ENCODE measurements around the gene KDM4C.

KDM4C gene

DNA sequence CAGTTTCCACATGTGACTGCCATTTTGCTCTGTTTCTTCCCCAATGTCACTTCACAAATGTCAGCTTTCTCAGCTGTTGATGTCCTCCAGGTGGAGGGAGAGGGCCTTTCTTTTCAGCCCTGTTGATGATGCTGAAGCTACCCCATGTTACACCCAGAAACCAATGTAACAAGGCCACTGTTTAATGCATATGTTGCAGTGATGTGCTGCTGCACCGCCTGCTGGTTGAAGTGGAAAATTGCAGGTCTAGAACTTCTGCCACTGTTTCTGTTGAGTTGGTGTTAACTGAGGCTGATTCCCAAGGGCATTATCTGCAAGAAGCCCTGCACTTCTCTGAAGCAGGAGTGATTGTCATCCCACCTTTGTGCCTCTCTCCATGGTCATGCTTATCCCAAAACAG lies 428.4 kb downstream of the KDM4C start:
- in situ Hi-C loops (cut with MboI; ENCODE audit: low sequenced_read_pairs): no loop called here

DNA sequence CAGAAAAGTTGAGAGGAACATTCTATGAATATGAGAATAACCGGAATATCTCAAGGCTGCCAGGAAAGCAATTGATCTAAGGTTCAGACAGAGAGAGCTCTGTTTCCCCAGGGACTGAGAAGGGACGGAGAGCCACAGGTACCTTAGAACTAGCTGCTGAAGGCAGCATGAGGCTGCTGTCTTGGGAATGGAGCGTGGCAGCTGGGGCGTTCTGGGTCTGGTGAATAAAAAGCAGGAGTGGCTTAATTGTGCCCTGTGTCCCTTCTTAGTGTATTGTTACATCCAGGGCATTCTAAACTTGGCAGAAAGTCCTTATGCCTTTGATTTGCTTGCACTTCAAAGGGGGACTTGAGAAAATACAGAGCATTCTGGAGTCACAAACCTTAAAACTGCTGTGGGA lies 434.5 kb downstream of the KDM4C start:
- in situ Hi-C loops (cut with MboI; ENCODE audit: low sequenced_read_pairs): no loop called here

DNA sequence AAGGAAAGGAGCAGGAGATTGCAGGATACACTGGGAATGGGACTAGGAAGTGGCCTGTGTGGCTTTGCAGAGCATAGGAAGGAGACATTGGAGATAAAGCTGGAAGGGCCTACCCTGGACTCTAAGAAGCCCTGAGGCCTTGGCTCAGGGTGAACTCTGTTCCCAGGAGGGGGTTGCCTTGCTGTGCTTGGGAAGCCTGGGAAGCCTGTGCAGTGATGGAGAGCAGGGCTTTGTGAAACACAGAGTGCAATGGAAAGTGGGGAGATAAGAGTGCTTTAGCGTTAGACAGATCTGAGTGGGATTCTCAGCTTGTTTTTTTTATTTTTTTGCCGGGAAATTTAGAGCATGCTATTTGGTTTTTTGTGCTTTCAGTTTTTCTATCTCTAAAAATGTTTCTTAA lies 437.8 kb downstream of the KDM4C start:
- in situ Hi-C loops (cut with MboI; ENCODE audit: low sequenced_read_pairs): no loop called here

DNA sequence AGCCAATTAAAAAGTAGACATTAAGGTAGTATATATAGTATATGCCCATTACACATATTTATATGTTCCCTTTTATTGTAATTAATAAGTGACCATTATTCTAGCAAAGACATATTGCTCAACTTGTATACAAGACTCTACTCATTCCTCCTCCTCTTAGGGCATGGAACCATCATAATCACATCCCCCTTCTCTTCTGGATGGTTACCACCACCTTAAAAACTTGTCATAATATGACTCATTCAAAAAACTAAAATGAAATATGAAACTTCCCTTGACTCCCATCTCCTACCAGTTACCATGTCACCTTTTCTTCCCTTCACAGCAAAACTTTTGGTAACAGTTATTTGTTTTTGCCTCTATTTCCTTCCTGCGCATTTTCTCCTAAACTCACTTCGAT lies 438.7 kb downstream of the KDM4C start:
- in situ Hi-C loops (cut with MboI; ENCODE audit: low sequenced_read_pairs): no loop called here

DNA sequence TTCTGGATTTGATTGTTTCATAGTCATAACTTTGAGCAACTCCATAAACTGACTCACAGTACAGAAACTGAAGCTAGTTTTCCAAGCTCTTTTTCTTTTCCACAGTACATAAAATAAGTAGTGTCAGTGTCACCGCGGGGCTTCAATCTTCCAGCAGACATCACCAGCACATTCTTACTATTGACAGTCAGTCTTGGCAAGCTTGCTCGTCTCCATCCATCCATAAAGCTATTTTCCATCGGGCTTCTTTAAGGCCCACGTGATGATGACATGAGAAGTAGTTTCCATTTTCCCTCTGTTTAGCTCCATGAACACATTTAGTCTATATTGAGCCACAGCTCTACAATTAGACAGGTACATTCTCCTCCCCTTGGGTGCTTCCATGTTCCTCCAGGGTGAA lies 443.4 kb downstream of the KDM4C start:
- in situ Hi-C loops (cut with MboI; ENCODE audit: low sequenced_read_pairs): no loop called here

DNA sequence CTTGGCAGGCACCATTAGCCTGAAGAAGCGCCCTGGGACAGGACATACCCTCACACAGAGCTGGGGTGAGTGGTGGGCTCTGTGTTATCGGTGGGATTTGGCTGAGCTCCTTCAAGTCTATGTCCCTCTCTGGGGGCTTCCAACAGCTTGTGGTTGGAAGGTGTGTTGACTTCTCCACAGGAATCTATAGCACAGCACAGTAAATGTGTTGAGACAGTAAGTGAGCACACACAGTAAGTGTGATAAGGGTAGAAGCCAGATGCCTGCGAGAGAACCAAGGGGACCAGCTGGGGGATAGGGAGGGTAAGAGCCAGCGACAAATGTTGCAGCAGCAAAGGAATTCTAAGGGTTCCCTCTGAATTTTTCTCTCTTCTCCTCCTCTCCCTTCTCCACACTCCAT lies 448.0 kb downstream of the KDM4C start:
- in situ Hi-C loops (cut with MboI; ENCODE audit: low sequenced_read_pairs): no loop called here

DNA sequence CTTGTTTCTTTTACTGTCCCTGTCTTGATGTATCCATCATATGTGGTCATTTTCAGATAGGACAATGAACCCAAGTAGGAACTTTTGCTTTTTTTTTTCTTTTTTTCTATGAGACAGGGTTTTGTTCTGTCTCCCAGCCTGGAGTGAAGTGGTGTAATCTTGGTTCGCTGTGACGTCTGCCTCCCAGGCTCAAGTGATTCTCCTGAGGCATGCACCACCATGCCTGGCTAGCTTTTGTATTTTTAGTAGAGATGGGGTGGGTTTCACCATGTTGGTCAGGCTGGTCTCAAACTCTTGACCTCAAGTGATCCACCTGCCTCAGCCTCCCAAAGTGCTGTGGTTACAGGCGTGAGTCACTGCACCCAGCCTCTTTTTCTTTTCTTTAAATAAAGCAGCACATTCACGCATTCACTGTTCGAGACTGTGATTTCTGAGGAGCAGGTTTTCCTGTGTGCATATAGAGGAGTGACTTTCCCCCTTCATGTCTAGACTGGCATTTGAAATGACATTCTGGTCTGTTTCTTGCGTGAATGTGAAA lies 448.5 kb downstream of the KDM4C start:
- in situ Hi-C loops (cut with MboI; ENCODE audit: low sequenced_read_pairs): no loop called here

DNA sequence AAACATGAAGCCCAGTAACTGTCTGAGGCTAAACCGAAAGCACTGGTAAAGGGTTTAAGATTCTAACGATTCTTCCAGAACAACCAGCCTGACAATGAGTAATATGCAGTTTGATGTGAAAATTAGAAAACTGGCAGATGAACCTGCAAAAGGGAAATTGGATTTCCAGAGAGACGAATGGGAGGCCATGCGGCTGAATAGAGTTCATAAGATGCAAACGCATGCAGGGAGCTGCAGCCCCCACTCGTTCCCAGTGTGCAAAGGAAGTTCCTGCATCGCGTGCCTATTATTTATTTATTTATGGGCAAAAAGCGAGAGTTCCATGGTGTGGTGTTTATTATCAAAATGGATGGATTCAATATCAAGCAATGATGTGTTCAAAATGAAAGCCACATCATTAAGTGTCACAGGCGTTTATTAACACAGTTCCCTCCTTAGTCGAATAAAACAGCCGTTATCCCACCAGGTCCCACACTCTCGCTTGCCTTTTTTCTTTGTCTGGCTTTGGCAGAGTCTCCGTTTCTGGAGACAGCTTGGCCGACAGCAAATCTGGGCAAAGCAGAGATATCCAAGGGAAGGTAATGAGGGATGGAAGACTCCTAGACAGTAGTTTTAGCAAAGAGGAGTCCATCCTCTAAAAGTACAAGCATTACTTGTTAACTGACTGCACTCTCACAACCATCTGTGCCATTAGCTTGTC lies 451.4 kb downstream of the KDM4C start:
- in situ Hi-C loops (cut with MboI; ENCODE audit: low sequenced_read_pairs): no loop called here

DNA sequence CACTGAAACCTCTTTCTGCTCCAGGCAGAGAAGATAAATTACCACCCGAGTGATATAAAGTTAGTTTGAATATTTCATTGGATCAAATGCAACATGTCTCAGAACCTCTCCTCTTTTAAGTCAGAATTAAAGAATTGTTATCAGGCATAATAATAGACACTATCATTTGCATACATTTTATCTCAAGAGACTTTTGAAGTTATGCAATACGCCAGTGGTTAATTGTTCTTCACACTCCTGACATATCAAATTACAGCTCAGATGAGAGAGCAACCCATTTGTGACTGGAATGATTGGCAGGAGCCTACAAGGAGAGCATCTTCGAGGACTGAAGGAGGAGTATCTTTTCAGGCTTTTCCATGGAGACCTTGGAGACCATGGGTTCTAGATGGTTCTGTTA lies 452.2 kb downstream of the KDM4C start:
- in situ Hi-C loops (cut with MboI; ENCODE audit: low sequenced_read_pairs): no loop called here

DNA sequence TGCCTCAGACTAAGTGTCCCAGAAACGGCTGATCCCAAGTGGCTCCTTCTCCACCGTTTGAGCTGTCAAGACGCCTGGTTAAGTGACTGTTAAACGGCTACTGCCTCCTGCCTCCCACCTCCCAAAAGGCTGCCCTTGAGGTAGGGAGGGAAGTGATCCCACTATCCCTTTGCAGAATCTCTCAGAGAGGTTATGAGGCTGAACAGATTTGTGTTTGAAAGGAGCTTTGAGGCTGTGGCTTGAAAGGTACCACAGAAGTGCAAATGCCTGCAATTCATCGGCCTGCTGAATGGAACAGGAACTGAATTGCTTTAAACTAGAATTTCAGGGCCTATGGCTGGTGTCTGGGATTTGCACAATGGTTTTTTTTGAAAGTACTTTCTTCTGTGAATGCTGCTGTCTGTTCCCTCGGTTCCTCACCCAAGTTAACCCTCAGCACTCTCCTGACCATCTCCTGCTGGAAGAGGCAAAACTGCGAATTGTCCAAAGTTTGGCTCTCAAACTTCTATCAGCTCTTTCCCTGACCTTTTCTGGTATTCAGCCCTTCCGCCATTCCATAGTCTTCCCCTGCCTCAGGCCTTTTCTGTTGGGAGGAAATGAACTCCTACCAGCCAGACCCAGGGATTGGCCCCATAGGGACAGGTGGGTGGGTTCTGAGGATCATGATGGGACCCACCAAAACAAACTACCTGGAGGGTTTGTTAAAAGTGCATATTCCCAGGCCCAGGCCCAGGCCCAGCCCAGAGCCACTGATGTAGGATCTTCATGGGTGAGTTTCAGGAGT lies 453.3 kb downstream of the KDM4C start:
- in situ Hi-C loops (cut with MboI; ENCODE audit: low sequenced_read_pairs): no loop called here

DNA sequence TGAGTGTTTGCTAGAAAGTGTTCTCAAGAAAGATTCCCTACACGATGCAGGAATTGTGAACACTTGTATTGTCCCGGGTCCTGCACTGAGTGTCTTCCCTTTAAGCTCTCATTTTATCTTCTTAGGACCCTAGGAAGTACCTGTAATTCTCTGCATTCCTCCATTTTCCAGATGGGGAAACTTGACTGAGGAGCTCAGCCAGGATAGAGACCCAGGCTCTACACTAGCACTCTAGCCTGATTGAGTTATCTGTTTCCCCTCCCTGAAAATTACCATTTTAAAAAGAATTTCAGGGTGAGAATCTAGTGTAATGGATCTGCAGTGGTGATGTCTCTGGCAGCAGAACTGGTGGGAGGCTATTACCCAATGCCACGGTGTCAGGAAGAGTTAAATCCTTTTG lies 453.9 kb downstream of the KDM4C start:
- in situ Hi-C loops (cut with MboI; ENCODE audit: low sequenced_read_pairs): no loop called here

DNA sequence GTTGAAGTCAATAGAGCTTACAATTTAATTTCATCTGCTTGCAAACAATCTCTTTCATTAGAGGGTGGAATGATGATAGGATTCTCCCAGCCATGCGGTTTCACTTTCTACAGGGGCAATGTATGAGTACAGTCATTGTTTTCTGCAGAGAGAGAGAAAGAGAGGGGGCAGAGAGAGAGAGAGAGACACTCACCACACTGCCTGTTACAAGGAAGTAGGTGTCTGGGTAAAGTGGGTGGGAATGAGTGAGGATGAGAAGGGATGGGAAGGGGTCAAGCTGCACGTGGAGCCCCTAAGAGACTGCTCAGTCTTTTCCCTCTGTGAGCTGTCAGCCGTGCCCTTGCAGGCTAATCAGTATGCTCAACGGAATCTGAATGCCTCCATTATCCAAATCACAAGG lies 454.3 kb downstream of the KDM4C start:
- in situ Hi-C loops (cut with MboI; ENCODE audit: low sequenced_read_pairs): no loop called here

DNA sequence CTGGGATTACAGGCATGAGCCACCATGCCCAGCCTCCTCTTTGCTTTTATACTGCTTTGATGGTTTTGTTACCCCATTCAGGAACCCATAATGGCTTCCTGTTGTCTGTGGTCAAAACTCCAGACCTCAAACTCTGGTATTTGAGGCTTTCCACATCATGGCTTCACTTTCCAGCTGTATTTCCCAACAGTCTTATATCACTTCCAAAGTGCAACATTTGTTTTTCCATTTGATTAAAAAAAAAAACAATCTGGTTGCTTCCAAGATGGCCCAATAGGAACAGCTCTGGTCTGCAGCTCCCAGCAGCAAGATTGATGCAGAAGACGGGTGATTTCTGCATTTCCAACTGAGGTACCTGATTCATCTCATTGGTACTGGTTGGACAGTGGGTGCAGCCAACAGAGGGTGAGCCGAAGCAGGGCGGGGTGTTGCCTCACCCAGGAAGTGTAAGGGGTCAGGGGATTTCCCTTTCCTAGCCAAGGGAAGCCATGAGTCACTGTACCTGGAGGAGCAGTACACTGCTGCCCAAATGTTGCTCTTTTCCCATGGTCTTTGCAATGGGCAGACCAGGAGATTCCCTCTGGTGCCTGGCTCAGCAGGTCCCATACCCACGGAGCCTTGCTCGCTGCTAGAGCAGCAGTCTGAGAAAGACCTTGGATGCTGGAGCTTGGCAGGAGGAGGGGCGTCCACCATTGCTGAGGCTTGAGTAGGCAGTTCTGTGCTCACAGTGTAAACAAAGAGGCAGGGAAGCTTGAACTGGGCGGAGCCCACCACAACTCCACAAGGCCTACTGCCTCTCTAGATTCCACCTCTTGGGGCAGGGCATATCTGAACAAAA lies 458.4 kb downstream of the KDM4C start:
- in situ Hi-C loops (cut with MboI; ENCODE audit: low sequenced_read_pairs): no loop called here

DNA sequence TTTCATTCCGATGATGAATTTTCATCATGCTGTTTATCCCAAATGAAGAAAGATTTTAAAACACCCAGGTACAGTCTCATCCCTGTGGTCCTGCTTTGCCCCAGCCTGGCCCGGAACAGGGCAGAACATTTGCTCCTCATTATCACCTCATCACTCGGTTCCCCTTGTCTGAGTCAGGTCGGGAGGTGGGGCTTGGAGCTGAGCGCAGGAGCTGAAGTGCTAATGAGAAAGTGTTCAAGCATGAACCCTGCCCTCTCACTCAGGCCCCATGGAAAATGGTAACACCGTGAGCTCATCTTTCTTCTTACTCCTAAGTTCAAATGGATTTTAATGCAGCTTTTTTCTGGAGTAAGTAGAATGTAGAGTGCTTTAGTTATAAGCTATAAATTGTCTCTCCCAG lies 466.2 kb downstream of the KDM4C start:
- in situ Hi-C loops (cut with MboI; ENCODE audit: low sequenced_read_pairs): no loop called here
